Keratinocyte (primary cell): ENCODE results near the gene PRKCA. TPM values are rescaled to one million over a fixed set of nuclear protein-coding genes. Genes with fewer than 3 reads are reported as not detected.

Experiments used
- DNase-seq: peaks from one replicate; pipeline ENCODE4 v3.0.0-alpha.2; 2011; ENCODE audit warnings: low read depth, missing footprints, low spot score
- FAIRE-seq: peaks from 2 replicates; lab custom pipeline; 2011; peaks lifted over from hg19 to GRCh38; lab: Jason Lieb, UNC
- H2AFZ ChIP-seq: 2 replicates; pipeline ENCODE4 v1.6.0; 2012; ENCODE audit warnings: low read length, control low read depth, inconsistent platforms; ENCODE audit not compliant: control insufficient read depth
- H3K27ac ChIP-seq: 2 replicates; pipeline ENCODE4 v1.5.1; 2011; ENCODE audit warnings: low read length; ENCODE audit not compliant: control insufficient read depth, insufficient read depth
- H3K27me3 ChIP-seq: 3 replicates; pipeline ENCODE4 v1.6.0; 2011; ENCODE audit warnings: low read length; ENCODE audit not compliant: control insufficient read depth, insufficient read depth; ENCODE audit errors: extremely low read depth
- H3K36me3 ChIP-seq, 2 experiments: 2 replicates in 1 of 2; 3 replicates in 1 of 2; pipeline ENCODE4 v1.5.1; 2011; ENCODE audit warnings: low read length in 2 of 2, mild to moderate bottlenecking in 1 of 2; ENCODE audit not compliant: control insufficient read depth in 2 of 2, insufficient read depth in 2 of 2; ENCODE audit errors: extremely low read depth in 1 of 2
- H3K4me1 ChIP-seq: 3 replicates; pipeline ENCODE4 v1.5.1; 2011; ENCODE audit warnings: low read length; ENCODE audit not compliant: control insufficient read depth, insufficient read depth; ENCODE audit errors: extremely low read depth
- H3K4me2 ChIP-seq: 3 replicates; pipeline ENCODE4 v1.6.0; 2011; ENCODE audit warnings: low read depth, low read length; ENCODE audit not compliant: control insufficient read depth, insufficient read depth; ENCODE audit errors: extremely low read depth
- H3K4me3 ChIP-seq, 3 experiments: fragments of 200-600 bp in 1 of 3; sonication (generic) in 1 of 3; 2 replicates in 2 of 3; 3 replicates in 1 of 3; pipeline ENCODE4 v1.5.1; 2011 to 2016; ENCODE audit warnings: low read length in 3 of 3, mild to moderate bottlenecking in 3 of 3, control low read depth in 2 of 3, inconsistent platforms in 1 of 3, low read depth in 1 of 3, mixed read lengths in 1 of 3, mixed run types in 1 of 3, moderate library complexity in 1 of 3; ENCODE audit not compliant: control insufficient read depth in 2 of 3, insufficient read depth in 2 of 3; ENCODE audit errors: extremely low read depth in 1 of 3
- H3K79me2 ChIP-seq: 2 replicates; pipeline ENCODE4 v1.6.0; 2012; ENCODE audit warnings: low read length; ENCODE audit not compliant: control insufficient read depth, insufficient read depth
- H3K9ac ChIP-seq: 3 replicates; pipeline ENCODE4 v1.6.0; 2011; ENCODE audit warnings: low read length; ENCODE audit not compliant: control insufficient read depth, insufficient read depth; ENCODE audit errors: extremely low read depth
- H3K9me1 ChIP-seq: 3 replicates; pipeline ENCODE4 v1.6.0; 2011; ENCODE audit warnings: low read length; ENCODE audit not compliant: control insufficient read depth, insufficient read depth; ENCODE audit errors: extremely low read depth
- H3K9me3 ChIP-seq: 2 replicates; pipeline ENCODE4 v1.5.1; 2012; ENCODE audit warnings: low read depth, low read length; ENCODE audit not compliant: control insufficient read depth
- H4K20me1 ChIP-seq: 3 replicates; pipeline ENCODE4 v1.6.0; 2011; ENCODE audit warnings: low read length; ENCODE audit not compliant: control insufficient read depth, insufficient read depth; ENCODE audit errors: extremely low read depth
- CTCF ChIP-seq, 3 experiments: IDR thresholded peaks in 1 of 3; conservative IDR thresholded peaks in 1 of 3; optimal IDR thresholded peaks in 1 of 3; 2 replicates in 2 of 3; 3 replicates in 1 of 3; pipeline versions ENCODE3 to v1.5.1; 2011; ENCODE audit warnings: low read length in 3 of 3, mild to moderate bottlenecking in 3 of 3, moderate library complexity in 2 of 3, control low read depth in 1 of 3, inconsistent platforms in 1 of 3; ENCODE audit not compliant: insufficient read depth in 2 of 3; ENCODE audit errors: extremely low read depth in 1 of 3
- EZH2 ChIP-seq: IDR thresholded peaks from one replicate; pipeline ENCODE4 v1.6.1; 2012; ENCODE audit warnings: inconsistent platforms, mild to moderate bottlenecking, low read length, moderate library complexity
- dilution Hi-C: fragments of 300-500 bp; cut with MboI; formaldehyde crosslinking; loops from one replicate; pipeline ENCODE4 v1.7.0; 2020; ENCODE audit warnings: low sequenced_read_pairs; ENCODE audit not compliant: extremely low pct_ligation_motif_present
- polyA plus RNA-seq, 5 experiments: library from polyadenylated mRNA; depleted of rRNA in 3 of 5; stranded (reverse) in 3 of 5; stranded (forward) in 1 of 5; unstranded in 1 of 5; fragments of >200 nt; gene quantifications; 1 replicate in 1 of 5; 2 replicates in 3 of 5; 3 replicates in 1 of 5; pipeline versions ENCODE4 v1.2.1 to v1.2.3, GENCODE V29; 2011 to 2012; ENCODE audit warnings: missing spikeins in 2 of 5, low read depth in 1 of 5, low replicate concordance in 1 of 5

Gene PRKCA
- polyA plus RNA-seq, 1 donor (not counting 4 experiments of a cell fraction or from before 2014, with no cell fraction given) = 3.6 TPM

- FAIRE-seq = no peak
- H3K9me1 ChIP-seq = no peaks in the 10 kb centered on the region
Observed at GRCh38 chr17:66562119-66562518, 259.7 kb downstream of the PRKCA start.

GRCh38 chr17:66564992-66565465 is 262.6 kb downstream of the PRKCA start:
- no peak for FAIRE-seq
- DNase-seq = no peak
- no peak overlapping the region for H3K27ac ChIP-seq

More at GRCh38 chr17:66562119-66562518, 259.7 kb downstream of the PRKCA start:
- Histone ChIP-seq H3K27me3 (no peaks in the 10 kb centered on the region), H3K9me3 (no peaks in the 10 kb centered on the region), H3K36me3 (no peaks in the 10 kb centered on the region), H2AFZ (no peak overlapping the region), H3K9ac (no peak overlapping the region), H3K79me2 (no peaks in the 10 kb centered on the region), H3K4me1 (no peaks in the 10 kb centered on the region), H3K4me2 (no peak overlapping the region), H4K20me1 (no peaks in the 10 kb centered on the region), H3K27ac (no peak overlapping the region), H3K4me3 (no peak overlapping the region)
- no peak for DNase-seq
- dilution Hi-C loops = no loop called here
- TF ChIP-seq CTCF (optimal IDR thresholded peaks at IDR 0.05 in 1 of 3, IDR thresholded peaks at IDR 0.05 in 1 of 3, conservative IDR thresholded peaks at IDR 0.05 in 1 of 3; ENCODE audit: extremely low read depth in 1 of 3, insufficient read depth in 2 of 3, low read length in 3 of 3) (no peak), EZH2 (no peak)

More at GRCh38 chr17:66564992-66565465, 262.6 kb downstream of the PRKCA start:
- no peak overlapping the region for H3K4me2 ChIP-seq
- no peak overlapping the region for H3K4me3 ChIP-seq
- H3K4me1 ChIP-seq = peaks cover 9% of the 10 kb centered on the region
- no peaks in the 10 kb centered on the region for H3K36me3 ChIP-seq
- no peaks in the 10 kb centered on the region for H4K20me1 ChIP-seq
- dilution Hi-C loops = no loop called here
- no peaks in the 10 kb centered on the region for H3K9me1 ChIP-seq
- no peak overlapping the region for H3K9ac ChIP-seq
- no peak overlapping the region for H2AFZ ChIP-seq
- TF ChIP-seq CTCF (optimal IDR thresholded peaks at IDR 0.05 in 1 of 3, IDR thresholded peaks at IDR 0.05 in 1 of 3, conservative IDR thresholded peaks at IDR 0.05 in 1 of 3; ENCODE audit: extremely low read depth in 1 of 3, insufficient read depth in 2 of 3, low read length in 3 of 3) = no peak
- no peak for TF ChIP-seq EZH2
- H3K9me3 ChIP-seq = no peaks in the 10 kb centered on the region
- no peaks in the 10 kb centered on the region for H3K79me2 ChIP-seq
- no peaks in the 10 kb centered on the region for H3K27me3 ChIP-seq
